ENCODE measurements around the gene NXT1.
A peak's percentile ranks its signal among the peaks of the same experiment; 100 is the strongest.

Gene NXT1

DNA sequence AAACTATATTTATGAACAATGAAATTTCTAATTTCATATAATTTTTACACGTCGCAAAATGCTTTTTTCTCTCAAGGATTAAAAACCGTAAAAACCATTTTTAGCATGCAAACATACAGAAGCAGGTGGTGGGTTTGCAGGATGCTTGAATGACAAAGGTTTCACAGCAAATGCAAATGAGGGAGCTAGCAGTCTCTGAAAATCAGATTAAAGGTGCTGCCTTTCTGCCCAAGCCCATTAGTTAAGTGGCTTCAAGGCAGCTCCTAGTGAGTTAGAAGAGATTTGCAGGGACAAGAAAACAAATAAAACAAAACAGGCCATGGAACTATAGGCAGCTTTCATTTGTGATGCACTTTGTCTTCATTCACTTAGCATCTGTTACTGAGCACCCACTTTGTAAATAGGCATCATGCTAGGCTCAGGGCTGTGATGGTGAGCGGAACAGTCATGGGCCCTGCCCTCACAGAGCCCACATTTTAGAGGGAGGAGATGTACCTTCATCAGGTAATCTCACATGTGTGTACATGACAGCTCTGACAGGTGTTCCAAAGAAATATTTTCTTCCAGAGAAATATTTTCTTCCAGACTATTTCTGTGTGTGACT, 41.2 kb downstream of the NXT1 start:
- no peak for DNase-seq (ENCODE audit: low read depth)

DNA sequence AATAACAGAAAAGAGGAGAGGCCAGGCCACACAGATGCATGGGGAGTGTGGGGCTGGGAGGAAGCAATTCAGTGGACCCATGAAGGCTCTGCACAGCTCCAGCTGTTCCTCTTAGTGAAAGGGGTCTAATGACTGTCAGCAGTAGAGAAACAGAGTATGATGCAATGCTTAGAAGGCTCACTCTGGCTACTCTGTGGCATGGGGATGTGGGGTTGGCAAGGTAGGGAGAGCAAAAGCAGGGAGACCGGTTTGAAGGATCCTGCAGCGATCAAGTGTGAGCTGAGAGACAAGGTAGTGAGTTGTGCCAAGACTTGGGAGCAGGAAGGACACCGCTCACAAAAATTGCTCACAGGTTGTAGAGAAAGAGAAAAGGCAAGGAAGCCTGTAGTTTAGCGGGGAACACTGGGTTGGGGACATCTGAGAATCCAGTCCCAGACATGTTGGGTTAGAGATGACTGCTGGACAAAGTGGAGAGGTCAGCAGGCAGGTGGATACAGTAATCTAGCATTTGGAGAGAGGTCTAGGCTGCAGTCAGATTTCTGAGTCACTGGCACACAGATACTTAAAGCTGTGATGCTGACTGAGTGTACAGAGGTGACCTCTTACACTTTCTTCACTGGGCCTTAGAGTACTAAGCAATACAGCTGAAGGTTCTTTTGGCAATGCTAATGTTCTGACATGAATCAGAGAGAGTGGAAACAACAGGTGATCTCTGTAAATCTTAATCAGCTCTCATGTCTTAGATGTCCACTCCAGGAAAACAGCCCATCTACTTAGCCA, 43.6 kb downstream of the NXT1 start:
- DNase-seq (ENCODE audit: low read depth), result no peak

DNA sequence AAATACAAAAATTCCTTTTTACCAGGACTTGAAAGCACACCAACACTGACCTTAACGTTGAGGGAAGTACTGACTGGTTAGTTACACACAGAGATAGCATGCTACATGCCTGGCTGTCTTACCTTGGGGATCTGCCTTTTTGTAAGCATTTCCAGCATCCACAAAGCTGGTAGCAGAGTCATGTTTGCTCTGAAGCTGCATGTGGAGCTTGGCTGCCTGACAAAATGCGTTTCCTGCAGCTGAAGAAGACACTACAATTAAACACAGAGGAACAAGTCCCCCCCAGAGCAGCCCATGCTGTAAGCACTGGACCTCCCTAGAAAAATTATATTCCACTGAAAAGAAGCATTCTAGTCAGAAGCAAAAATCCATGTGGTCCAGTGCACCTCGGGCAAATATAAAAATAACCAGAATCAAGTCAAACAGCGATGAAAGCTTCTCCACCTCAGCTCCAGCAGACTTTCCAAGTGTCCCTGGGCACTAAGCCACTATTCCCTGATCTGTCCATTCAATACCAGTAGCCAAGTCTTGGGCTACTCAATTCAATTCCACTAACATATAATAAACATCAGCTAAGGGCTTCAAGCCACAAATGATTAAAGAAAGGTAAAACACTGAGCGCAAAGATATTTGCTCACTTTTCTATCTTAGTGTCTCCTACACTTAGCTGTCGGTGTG, 46.5 kb downstream of the NXT1 start:
- DNase-seq (ENCODE audit: low read depth), result peak; percentile 47

DNA sequence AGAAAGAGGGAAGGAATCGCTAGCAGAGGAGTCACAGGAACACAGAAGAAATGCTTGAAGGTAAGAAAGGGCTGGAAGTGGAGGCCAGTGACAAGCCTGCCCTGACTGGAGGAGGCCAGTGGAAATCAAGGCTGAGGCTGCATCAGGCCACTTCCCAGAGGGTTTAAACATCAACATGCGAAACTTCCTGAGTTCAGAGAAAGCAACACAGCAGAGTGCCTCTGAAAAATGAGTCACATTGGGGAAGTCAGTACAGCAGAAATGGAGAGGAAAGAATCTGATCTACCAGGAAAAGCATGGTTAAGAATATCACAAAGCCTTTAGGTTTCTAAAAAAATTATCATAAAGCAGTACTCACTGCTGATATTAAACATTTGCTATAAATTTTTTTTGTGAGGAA, 47.4 kb downstream of the NXT1 start:
- DNase-seq (ENCODE audit: low read depth), result peak; percentile 60

DNA sequence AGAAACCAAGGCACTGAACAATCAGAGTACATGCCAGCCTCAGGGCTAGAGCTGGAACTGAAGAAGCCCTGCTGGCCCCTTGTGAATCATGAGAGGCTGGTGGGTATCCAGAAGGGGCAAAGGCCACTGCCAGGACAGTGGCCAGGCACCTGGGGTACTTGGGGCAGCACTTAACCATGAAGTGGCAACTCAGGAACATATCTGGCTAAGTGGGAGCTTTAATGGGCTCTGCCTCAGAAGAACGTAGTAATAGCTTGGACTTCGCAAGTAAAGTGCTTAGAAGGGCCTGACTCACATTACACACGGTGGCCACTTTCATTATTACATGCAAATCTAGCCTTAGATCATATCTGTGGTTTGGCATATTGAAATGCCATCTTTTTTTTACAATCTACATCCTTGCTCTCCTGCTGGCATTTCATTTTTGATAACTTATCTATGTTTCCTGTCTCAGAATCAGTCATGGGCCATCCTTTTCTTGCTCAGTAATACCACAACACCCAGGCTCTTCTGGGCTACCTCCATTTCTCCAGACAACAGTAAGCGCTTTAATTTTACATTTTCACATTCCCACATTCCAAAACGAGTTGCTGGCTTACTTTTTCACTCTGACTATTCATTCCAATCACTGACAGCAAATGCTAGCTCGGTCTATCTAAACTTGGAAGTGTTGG, 49.1 kb downstream of the NXT1 start:
- DNase-seq (ENCODE audit: low read depth), result peak; percentile 56

DNA sequence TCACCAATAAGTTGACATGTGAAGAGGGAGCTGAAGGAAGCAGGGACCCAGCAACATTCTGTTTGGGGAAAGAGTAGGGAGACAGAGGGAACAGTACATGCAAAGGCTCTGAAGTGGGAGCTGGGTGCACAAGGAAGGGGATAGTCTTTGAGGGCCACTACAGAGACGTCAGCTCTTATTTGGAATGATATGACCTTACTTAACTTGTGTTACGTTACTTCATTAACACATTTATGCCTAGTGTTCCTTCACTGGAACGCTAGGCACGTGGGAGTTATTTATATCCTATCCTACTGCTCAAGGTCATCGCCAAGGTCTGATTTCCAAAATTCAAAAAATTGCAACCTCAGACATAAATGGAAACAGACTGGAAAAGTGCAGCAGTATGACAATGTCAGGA, 50.5 kb downstream of the NXT1 start:
- DNase-seq (ENCODE audit: low read depth), result no peak

DNA sequence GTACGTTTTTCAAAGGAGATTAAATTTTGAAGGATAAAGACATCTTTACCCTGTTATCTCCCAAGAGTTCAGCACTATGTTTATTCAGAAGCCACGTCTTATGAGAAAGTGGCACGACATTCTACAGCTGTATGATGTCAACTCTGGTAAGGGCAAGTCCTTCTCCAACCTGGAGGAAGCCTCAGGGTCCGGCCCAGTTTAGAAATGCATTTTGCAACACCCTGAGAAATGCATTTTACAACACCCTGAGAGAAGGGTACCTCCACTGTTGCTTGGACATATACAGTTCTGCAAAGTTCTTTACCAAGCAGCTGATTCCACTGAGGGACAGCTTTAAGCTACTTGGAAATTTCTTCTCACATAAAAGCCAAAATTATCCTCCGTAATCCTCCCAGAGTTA, 53.2 kb downstream of the NXT1 start:
- no peak for DNase-seq (ENCODE audit: low read depth)

DNA sequence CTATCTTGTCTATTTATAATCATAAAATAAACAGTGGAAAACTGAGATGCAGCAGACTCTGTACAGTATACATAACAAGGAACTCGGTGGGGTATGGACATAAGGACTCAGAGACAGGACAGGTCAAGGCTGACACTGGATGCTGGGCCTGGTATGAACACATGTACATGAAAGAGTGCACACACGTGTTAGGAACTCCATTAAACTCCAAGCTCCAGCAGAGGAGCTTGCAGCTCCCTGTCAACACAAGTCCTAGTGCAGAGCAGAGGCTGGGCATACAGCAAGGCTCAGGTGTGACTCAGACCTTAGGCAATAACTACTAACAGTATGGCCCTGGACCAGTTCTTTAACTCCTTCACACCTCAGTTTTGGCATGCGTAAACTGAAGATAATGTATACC, 53.6 kb downstream of the NXT1 start:
- peak; percentile 30 for DNase-seq (ENCODE audit: low read depth)
